Smooth muscle cell (in vitro differentiated cells): ENCODE data around the gene FLNB. TPM values are rescaled to one million over a fixed set of nuclear protein-coding genes. Genes with fewer than 3 reads are reported as not detected.

Experiments used
- DNase-seq: peaks from one replicate; lab custom pipeline; 2025; ENCODE audit not compliant: unreplicated experiment; lab: John Stamatoyannopoulos, UW
- H2AFZ ChIP-seq: fragments of 200-600 bp; sonication (generic); 2 replicates; pipeline ENCODE4 v1.6.0; 2016; ENCODE audit warnings: antibody characterized with exemption, low read depth, mild to moderate bottlenecking
- H3F3A ChIP-seq: fragments of 200-600 bp; sonication (generic); 2 replicates; pipeline ENCODE4 v1.6.0; 2017; ENCODE audit warnings: antibody characterized with exemption, low read depth
- H3K27ac ChIP-seq: fragments of 200-600 bp; sonication (generic); 2 replicates; pipeline ENCODE4 v1.5.1; 2016; ENCODE audit warnings: low read depth, mild to moderate bottlenecking
- H3K27me3 ChIP-seq: fragments of 200-600 bp; sonication (generic); 2 replicates; pipeline ENCODE4 v1.6.1; 2016; ENCODE audit warnings: low read depth, mild to moderate bottlenecking
- H3K36me3 ChIP-seq: fragments of 200-600 bp; sonication (generic); 2 replicates; pipeline ENCODE4 v1.5.1; 2016; ENCODE audit warnings: low read depth
- H3K4me1 ChIP-seq: fragments of 200-600 bp; sonication (generic); 2 replicates; pipeline ENCODE4 v1.5.1; 2016; ENCODE audit warnings: low read depth
- H3K4me2 ChIP-seq: fragments of 200-600 bp; sonication (generic); 2 replicates; pipeline ENCODE4 v1.6.0; 2016; ENCODE audit warnings: mild to moderate bottlenecking
- H3K4me3 ChIP-seq: fragments of 200-600 bp; sonication (generic); 2 replicates; pipeline ENCODE4 v1.5.1; 2016; ENCODE audit warnings: mild to moderate bottlenecking
- H3K79me2 ChIP-seq: fragments of 200-600 bp; sonication (generic); 2 replicates; pipeline ENCODE4 v1.6.0; 2016; ENCODE audit warnings: low read depth, mild to moderate bottlenecking
- H3K9ac ChIP-seq: fragments of 200-600 bp; sonication (generic); 2 replicates; pipeline ENCODE4 v1.6.0; 2016; ENCODE audit warnings: low read depth
- H3K9me3 ChIP-seq: fragments of 200-600 bp; sonication (generic); replicated peaks from 2 replicates; pipeline ENCODE4 v1.5.1; 2016; ENCODE audit warnings: low read depth
- H4K20me1 ChIP-seq: fragments of 200-600 bp; sonication (generic); 2 replicates; pipeline ENCODE4 v1.6.0; 2016; ENCODE audit warnings: low read depth
- WGBS: methylation state at CpG from one replicate; pipeline ENCODE4 v1.1.7; 2016; ENCODE audit warnings: low lambda C conversion rate; 5-methylcytosine and 5-hydroxymethylcytosine counted together
- polyA plus RNA-seq: library from polyadenylated mRNA; unstranded; fragments of >200 nt; fragmentation: Nextera tagmentation; extraction: Ambion mirVana; gene quantifications from 2 replicates; pipeline ENCODE4 v1.2.1, GENCODE V29; 2016
- total RNA-seq: library from RNA; depleted of rRNA; stranded (reverse); fragments of >200 nt; gene quantifications from 2 replicates; pipeline ENCODE4 v1.2.3, GENCODE V29; 2014
- TF ChIP-seq, protein P1 (sequence below): fragments of 200-600 bp; sonication (generic); IDR thresholded peaks from 2 replicates; pipeline ENCODE4 v1.5.1; 2017; ENCODE audit warnings: borderline replicate concordance, mild to moderate bottlenecking, antibody characterized with exemption; ENCODE audit not compliant: insufficient read depth, poor library complexity, severe bottlenecking

Gene FLNB
- total and polyA plus RNA-seq, 2 experiments from 2014 or later: 52.7 to 145 TPM

DNA sequence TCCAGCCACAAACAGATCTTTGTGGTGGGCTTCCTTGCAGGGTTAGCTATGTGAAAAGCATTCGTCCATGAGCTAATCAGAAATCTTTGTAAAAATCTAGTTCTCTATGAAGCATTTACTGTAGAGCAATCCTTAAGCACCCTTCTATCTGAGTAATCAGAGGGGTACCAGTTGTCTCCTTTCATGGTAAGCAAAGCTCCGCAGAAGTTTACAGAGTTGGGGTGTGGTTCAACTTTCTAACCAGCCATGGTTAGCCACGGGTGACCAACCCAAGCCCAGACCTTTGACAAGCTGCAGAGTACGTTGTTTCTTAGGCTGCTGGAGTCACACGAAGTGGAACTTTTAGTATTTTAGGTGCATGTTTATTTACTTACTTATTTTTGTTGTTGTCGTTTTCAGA is 77.4 kb downstream of the FLNB start:
- no peak overlapping the region for H3K4me2 ChIP-seq
- H3K4me1 ChIP-seq: peaks cover 6% of the 10 kb centered on the region
- WGBS: 90% methylated on average over 6 of the region's 6 CpGs

DNA sequence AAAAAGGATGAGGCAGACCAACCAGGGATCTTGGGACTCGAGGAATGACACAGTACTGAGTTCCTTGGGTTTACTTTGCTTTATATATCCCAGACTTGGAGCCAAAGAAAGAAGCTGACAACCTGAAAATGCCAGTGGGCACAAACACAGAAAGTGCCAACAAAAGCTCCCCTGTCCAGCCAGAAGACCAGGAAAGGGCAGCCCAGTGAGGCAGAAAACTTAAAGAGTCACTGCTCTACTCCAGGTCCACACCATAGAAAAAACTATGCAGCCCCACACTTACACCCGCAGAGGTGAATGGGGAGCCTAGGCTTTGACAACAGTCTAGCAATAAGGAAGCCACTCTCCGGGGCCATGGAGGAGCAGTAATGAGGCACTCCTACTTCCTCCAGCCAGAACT is 80.3 kb downstream of the FLNB start:
- Histone ChIP-seq H4K20me1 (peaks cover 61% of the 10 kb centered on the region), H3K79me2 (peaks cover 87% of the 10 kb centered on the region), H3K36me3 (peaks cover 3% of the 10 kb centered on the region), H3K9ac (no peak overlapping the region), H3K9me3 (no peaks in the 10 kb centered on the region), H3F3A (peaks cover 5% of the 10 kb centered on the region), H2AFZ (no peak overlapping the region), H3K4me3 (no peak overlapping the region), H3K4me2 (no peak overlapping the region), H3K4me1 (no peaks in the 10 kb centered on the region), H3K27ac (no peak overlapping the region), H3K27me3 (no peaks in the 10 kb centered on the region)
- no peak for DNase-seq
- 96% methylated on average over 3 of the region's 3 CpGs for WGBS
- TF ChIP-seq, protein P1, sequence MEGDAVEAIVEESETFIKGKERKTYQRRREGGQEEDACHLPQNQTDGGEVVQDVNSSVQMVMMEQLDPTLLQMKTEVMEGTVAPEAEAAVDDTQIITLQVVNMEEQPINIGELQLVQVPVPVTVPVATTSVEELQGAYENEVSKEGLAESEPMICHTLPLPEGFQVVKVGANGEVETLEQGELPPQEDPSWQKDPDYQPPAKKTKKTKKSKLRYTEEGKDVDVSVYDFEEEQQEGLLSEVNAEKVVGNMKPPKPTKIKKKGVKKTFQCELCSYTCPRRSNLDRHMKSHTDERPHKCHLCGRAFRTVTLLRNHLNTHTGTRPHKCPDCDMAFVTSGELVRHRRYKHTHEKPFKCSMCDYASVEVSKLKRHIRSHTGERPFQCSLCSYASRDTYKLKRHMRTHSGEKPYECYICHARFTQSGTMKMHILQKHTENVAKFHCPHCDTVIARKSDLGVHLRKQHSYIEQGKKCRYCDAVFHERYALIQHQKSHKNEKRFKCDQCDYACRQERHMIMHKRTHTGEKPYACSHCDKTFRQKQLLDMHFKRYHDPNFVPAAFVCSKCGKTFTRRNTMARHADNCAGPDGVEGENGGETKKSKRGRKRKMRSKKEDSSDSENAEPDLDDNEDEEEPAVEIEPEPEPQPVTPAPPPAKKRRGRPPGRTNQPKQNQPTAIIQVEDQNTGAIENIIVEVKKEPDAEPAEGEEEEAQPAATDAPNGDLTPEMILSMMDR: no peak

More for the DNA sequence above, 77.4 kb downstream of the FLNB start:
- Histone ChIP-seq H3K79me2 (peaks cover 80% of the 10 kb centered on the region), H3K4me3 (no peak overlapping the region), H3F3A (peaks cover 10% of the 10 kb centered on the region), H3K27me3 (no peaks in the 10 kb centered on the region), H2AFZ (no peak overlapping the region), H3K9ac (no peak overlapping the region), H3K9me3 (no peaks in the 10 kb centered on the region), H3K27ac (no peak overlapping the region), H4K20me1 (peaks cover 54% of the 10 kb centered on the region), H3K36me3 (no peaks in the 10 kb centered on the region)
- no peak for DNase-seq
- TF ChIP-seq, protein P1: no peak

DNA sequence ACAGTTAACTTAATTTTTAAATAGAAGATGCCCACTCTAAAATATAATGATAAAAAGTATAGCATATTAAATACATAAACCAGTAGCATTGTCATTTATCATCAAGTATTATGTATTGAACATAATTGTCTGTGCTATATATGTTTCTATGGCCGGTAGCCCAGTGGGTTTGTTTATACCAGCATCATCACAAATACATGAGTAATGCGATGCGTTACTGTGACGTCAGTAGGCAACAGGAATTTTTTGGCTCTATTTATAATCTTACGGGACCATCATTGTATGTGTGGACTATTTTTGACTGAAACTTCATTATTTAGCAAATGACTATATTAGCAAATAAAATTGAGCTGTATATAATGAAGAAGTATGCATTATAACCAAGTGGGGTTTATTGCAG is 82.1 kb downstream of the FLNB start:
- Histone ChIP-seq H3K27ac (peak overlapping the region; percentile 24), H3K27me3 (no peaks in the 10 kb centered on the region), H3K79me2 (peaks cover 85% of the 10 kb centered on the region), H3K9ac (no peak overlapping the region), H4K20me1 (peaks cover 63% of the 10 kb centered on the region), H2AFZ (no peak overlapping the region), H3K4me1 (no peaks in the 10 kb centered on the region), H3K4me2 (no peak overlapping the region), H3K4me3 (no peak overlapping the region), H3K9me3 (no peaks in the 10 kb centered on the region), H3F3A (no peaks in the 10 kb centered on the region), H3K36me3 (peaks cover 5% of the 10 kb centered on the region)
- DNase-seq: no peak
- TF ChIP-seq, protein P1: no peak
- WGBS: 89% methylated on average over 5 of the region's 5 CpGs

DNA sequence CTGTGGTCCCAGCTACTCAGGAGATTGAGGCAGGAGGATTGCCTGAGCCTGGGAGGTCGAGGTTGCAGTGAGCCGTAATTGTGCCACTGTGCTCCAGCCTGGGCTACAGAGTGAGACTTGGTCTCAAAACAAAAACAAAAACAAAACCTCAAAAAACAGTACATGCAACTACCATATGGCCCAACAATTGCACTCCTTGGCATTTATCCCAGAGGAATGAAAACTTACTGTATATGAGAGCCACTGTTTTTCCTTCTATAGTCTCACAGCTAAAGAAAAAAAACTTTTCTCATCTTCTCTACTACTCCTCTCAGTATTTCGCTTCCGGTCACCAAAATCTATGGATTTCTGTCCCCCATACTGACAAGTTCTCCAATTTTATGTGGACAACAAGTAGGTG is 84.3 kb downstream of the FLNB start:
- no peaks in the 10 kb centered on the region for H3F3A ChIP-seq
- peaks cover 76% of the 10 kb centered on the region for H3K79me2 ChIP-seq
- no peaks in the 10 kb centered on the region for H3K9me3 ChIP-seq
- no peaks in the 10 kb centered on the region for H3K4me1 ChIP-seq
- no peaks in the 10 kb centered on the region for H3K27me3 ChIP-seq
- H3K4me2 ChIP-seq: no peak overlapping the region
- no peak for DNase-seq
- no peak overlapping the region for H3K27ac ChIP-seq
- H2AFZ ChIP-seq: no peak overlapping the region
- TF ChIP-seq, protein P1: no peak
- H3K36me3 ChIP-seq: peaks cover 5% of the 10 kb centered on the region
- H3K9ac ChIP-seq: no peak overlapping the region
- WGBS: 91% methylated on average over 4 of the region's 4 CpGs
- H3K4me3 ChIP-seq: no peak overlapping the region
- peaks cover 59% of the 10 kb centered on the region for H4K20me1 ChIP-seq
